HG03097 (cell line): Measurements from ENCODE around the gene DTX4.

Experiments used
- ATAC-seq: cut with Tn5 transposase; IDR thresholded peaks from one replicate; pipeline ENCODE4 v1.9.1; 2021; ENCODE audit not compliant: unreplicated experiment, low FRiP score

The DTX4 gene

DNA sequence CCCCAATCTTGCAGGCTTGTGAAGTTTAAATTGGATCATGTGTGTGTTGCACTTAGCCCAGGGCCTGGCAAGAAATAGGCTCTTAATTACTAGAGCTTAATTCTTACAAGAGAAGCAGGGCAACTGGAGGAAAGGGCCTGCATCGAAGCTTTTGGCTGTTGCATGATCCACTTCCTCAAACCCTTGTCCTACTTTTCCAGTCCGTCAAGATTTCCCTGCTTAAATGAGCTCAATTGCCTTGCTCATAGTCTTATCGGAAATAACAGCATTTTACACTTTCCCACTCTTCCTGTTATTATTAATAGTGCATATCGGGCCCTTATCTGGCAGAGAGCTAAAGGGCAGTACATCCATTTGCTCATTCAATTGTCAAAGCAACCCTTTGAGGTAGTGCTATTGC is 18.1 kb downstream of the DTX4 start:
- ATAC-seq = no peak

DNA sequence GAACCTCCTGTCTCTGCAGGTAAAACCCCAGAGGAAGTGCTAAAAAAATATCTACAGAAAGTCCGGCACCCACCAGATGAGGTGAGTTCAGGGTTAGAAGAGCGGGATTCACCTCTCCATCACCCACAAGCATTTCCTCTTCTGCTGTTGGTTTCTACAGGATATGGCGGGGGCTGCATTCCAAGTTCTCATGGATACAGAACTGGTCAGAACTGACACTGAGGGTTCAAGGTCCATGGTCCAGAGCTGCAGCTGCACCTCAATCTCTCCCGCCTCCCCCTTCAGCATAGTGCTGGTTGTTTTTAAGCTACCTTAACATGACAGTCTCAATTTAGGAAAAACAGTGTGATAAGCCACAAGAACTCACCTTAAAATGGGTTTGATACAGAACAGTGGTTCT is 19.2 kb downstream of the DTX4 start:
- ATAC-seq = no peak

DNA sequence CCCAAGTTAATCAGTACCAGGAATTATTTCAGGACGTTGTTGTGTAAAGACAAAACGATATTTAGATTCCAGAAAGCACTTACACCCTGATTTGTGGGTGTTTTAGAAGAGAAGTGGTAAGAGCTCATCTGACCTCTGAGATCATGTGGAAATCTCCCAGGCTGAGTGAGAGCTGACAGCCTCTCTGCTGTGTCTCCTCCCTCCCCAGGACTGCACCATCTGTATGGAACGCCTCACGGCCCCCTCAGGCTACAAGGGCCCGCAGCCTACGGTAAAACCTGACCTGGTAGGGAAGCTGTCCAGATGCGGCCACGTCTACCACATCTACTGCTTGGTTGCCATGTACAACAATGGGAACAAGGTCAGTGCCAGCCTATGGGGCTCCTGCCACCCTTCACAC is 20.0 kb downstream of the DTX4 start:
- no peak for ATAC-seq

DNA sequence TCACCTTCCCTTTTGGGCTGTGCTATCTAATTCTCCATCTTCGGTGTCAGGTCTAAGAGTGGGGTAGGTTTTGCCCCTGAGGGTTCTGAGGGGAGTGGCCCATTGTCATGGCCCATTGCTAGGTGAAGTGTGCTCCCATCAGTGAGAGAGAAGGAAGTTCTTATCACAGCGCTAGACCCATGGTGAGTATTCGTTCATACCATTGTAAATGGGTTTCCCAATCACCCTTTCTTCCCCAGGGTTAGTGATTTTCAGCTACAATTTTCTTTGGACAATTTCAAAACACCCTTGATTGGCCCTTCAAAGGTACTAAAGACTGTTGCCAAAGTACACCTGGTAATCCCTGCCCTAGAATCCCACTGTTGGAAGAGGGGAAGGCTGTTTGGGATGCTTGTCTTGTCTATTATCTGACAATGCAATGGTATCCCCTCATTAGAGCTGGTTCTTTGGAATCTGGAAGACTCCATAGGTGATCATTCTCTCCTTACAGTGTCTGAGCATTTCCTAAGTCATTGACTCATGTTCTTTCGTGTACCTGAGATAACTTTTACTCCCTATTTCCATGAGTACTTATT is 20.6 kb downstream of the DTX4 start:
- ATAC-seq = no peak

DNA sequence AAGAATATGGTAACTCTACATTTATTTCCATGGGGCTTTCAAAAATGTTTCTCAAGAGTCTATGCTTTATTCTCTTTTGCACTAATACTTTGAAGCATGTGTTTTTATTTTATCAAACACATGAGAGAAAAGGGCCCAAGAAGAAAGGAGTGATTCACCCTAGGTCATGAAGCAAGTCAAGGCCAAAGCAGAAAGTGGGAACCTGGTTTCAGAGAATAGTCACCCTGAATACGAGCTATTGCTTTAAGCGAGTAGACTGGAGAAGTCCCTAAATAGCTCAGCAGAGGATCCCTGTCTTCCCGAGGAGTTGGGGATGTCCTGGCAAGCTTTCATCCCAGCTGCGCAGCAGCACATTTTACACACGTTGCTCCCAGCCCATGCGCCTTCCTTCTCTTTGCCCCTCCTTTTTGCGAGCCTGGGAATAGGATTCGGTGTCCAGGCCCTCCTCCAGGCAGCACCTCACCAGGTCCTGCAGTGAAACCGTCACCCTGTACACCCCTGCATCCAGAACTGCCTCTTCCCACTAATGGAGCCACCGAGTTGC is 21.7 kb downstream of the DTX4 start:
- no peak for ATAC-seq

DNA sequence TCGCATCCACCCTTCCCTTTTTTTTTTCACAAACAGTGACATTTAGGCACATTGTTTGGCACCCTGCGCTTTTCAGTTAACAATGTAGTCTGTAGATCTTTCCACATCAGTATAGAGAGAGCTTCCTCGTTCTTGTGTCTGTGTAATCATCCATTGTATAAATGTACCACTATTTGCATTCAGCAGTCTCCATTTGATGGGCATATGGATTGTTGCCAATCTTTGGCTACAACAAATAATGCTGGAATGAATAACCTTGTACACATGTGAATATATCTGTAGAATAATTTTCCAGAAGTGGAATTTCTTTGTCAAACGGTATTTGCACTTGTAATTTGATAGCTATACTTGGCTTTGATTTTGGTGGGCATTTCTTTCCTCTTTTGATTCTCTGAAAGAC is 23.7 kb downstream of the DTX4 start:
- ATAC-seq = no peak

DNA sequence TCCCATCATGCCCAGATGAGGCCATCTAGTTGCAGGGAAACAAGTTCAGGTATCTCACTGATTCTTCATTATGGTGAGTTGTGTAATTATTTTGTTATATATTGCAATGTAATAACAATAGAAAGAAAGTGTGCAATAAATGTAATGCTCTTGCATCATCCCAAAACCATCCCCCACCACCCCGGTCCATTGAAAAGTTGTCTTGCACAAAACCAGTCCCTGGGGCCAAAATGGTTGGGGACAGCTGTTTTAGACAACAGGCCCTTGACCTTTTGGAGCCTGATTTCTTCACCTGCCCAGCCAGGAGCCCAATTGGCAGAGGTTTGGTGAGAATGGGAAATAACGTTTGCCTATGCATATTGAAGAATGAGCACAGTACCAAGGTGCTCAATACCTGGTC is 24.8 kb downstream of the DTX4 start:
- ATAC-seq = no peak

DNA sequence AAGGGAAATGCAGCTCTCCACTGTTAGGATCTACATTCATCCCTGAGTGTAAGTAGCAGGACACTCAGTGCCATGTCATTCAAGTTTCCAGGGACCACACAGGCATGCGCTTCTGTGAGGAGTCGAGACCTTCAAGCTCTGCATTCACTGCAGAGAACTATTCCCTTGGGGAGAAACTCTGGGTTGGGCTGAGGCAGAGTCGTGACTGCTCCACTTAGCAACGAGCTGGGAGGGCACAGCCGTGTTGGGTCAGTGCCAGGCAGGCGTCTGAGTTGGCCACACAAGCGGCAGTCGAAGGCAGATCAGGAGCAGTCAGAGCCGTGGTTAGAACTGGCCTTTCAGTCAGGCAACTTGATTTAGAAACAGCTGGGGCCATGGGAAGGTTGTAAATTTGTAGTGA is 26.1 kb downstream of the DTX4 start:
- ATAC-seq = no peak

DNA sequence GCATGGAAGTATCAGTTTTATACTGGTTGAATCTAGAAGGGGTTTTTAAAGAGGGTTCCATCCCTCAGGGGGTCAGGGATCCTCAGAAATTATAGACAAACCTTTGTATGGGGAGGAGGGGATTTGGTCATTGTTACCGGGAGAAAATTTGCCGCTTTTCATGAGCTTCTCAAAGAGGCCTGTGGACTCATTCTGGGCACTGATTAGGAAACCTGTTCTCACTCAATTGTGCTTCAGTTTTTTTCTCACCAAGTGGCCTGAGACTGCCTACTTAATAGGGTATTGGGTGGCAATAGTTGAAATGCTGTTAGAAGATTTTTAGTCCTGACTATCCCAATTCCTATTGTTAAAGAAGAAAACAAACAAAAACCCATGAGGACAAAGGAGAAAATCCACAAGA is 26.8 kb downstream of the DTX4 start:
- ATAC-seq = no peak

DNA sequence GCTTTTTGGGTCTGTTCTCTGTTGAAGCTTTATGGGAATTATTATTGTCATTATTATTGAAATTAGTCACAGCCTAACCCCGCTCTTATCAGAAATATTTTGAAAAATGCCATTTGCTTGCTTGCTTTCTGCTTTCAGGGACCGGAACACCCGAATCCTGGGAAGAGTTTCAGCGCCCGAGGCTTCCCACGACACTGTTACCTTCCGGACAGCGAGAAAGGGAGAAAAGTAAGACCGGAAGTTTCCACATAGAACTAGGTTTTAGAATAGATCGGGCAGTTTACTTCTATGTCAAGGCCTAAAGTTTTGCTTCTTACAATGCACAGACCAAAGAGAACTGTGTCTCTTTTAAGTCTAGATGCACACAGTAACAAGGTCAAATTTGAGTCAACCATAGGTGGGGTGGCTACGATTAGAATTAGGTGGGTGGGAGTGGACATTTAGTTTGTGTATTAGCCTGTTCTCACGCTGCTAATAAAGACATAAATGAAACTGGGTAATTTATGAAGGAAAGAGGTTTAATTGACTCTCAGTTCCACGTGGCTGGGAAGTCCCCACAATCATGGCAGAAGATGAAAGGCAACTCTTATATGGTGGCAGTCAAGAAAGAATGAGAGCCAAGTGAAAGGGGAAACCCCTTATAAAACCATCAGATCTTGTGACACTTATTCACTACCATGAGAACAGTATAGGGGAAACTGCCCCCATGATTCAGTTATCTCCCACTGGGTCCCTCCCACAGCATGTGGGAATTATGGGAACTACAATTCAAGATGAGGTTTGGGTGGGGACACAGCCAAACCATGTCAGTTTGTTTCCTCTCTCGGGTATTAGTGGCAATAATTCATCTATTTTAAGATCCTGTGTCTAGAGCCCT is 27.9 kb downstream of the DTX4 start:
- no peak for ATAC-seq

DNA sequence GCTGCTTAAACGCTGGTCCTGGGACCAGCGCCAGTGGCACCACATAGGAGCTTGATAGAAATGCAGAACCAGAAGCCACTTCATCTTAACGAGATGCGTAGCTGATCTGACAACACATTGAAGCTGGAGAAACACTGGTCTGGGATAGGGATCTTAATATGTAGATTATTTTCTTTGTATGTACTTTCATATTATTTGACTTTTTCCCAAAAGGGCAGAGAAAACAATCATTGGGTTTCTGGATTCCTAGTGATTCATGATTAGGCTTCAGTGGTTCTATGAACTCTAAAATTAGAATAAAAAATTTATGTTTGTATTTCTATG is 28.5 kb downstream of the DTX4 start:
- ATAC-seq = no peak

DNA sequence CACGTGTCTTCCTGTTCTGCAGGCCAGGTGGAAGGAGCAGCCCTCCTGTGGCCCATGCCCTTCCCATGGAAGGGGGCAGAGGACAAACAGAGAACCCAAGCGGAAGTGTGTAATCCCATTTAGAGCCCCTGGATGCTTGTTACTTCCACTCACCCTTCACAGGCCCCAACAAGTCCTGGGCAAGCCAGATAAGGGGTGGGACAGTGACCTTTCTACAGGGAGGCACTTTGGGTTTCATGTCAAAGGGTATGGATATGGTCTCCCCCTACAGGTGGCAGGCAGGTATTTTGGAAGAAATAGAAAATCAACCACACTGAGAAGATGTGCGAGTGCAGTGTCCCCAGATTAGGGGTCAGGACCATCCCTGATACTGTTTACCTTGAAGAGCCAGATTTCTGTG is 29.4 kb downstream of the DTX4 start:
- ATAC-seq = no peak

DNA sequence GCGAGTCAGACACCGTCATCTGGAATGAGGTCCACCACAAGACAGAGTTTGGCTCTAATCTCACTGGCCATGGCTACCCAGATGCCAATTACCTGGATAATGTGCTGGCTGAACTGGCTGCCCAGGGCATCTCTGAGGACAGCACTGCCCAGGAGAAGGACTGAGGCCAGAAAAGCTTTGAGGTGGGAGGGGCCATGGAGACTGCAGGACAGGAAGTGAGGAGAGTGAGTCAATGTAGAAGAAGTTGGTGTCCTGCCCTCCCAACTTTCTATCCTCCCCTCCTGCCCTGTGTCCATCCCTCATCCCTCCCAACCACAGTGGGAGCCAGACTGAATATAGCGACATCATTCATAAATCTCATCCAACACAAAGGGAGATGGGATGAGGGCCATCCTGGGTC is 32.8 kb downstream of the DTX4 start:
- ATAC-seq = no peak

DNA sequence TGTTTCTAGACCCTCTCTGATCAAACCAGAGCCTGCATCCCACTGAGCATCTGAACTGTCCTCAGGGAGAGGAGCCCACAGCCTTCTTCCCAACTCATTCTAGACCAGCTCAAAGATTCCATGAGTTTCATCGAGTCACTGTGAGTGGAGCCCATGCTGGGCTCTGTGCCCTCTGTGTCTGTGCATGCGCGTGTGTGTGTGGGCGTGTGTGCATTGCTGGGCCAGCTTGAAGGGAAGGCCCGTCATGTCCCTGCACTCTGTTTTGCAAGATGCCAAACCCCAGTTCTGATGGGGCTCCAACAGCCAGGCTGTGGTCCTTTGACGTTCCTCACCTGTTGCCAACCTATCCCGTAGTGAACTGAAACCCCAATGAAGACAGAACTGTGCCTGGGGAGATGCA is 33.7 kb downstream of the DTX4 start:
- no peak for ATAC-seq

DNA sequence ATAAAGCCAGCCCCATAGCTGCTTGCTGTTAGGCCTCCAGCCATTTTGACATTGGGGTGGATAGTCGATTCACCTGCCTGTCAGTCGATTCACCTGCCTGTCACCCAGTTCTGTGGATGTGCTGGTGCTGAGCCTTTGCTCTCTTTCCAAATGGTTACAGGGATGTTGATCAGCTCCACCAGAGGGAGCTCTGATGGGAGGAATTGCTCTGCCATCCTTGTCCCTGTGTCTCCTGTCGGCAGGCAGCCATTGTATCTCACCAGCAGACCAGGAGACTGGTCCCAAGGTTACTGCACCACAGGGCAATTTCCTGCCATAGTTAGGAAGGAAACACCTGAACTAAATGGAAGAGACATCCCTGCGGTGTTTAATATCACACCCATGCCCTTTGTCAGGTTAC is 34.7 kb downstream of the DTX4 start:
- no peak for ATAC-seq

DNA sequence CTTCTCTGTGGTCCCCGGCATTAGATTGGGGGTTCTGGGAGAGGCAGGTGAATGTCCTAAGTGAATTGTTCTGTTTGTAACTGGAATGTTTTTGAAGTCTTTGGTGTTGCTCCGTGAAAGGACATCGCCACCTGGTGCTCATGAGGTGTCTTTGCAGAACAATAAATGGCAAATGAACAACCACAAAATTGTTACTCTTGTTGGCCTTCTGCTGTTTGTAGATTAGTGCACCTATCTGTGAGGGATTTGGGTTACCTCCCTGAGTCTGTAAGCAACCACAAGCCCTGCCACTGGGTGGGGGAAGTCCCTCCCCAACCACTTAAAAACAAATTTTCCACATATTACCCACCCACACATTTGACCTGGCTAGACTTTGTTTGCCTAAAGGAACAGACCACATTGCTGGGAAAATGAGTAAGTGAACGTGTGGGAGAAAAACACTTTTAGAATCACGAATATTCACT is 36.1 kb downstream of the DTX4 start:
- ATAC-seq = peak; percentile 48

DNA sequence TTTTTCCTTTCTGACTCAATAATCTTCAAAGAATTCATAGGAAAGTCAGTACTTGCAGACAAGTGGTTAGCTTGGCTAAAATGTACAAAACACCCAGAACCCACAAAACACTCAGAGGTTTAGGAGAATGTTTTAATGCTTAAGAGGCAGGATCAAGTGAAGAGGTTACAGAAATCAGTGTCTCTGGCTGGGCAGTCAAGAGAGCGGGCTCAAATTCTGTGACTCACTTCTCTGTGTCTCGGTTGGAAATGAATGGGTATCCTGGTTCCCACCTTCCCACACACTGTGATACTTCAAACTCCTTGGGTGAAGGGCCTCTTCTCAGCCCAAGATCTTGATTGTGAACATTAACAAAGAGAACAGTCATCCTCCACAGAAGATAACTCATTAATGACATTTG is 37.0 kb downstream of the DTX4 start:
- no peak for ATAC-seq

DNA sequence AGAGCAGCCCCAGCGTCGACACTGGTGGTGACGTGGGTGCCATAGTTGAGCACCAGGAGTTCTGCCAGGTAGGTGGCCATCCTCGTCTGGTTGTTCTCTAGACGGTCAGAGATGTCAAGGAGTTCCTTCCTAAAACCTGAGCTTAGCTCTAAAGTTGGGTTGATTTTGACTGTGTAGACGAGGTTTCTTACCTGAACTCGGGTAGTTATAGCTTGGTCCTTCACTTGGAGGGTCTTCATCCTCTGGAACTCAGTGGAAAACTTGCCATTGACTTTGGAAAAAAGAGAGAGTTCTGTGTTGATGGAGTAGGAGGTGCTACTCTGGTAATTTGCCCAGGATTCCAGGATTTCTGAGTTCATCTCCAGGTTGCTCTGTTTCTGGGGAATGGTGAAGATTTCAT is 40.3 kb downstream of the DTX4 start:
- no peak for ATAC-seq

DNA sequence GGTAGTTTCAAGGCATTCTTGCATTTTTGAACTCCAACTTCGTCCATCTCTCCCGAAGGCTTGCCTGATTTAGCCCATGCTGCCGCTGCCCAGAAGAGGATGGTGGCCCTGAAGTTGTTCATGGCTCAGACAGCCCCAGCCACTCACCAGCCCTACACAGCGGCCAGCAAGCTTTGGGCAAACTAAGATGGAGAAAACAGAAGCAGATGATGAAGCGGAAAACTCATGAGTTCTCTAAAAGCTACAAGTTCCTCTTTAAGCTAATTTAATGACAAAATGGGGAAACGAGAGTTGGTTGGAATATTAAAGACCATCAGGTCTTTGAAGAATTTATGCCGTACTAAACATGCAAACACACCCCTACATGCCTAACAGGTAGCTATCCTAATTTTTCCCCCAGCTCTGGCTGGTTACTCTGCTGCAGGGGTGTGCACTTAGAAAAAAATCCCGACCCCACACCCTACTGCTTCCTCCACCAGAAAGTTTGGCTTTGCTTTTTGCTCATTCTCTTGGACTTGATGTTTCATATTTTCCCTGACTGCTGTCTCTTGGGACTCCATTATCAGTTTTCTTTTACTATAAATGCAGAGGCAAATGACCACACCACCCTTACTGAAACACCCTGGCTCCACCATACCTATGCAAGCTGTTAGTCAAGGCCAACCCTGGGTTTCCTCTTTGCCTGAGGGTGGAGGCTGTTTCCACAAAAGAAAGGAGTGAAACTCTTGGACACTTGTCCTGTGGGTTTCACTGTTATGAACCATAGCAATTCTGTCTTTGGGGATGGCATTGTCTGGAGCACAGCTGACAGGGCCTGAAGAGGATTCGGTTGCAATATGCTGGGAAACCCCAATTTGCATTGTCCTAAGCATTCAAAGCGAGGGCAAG is 41.1 kb downstream of the DTX4 start, which contains the start of gene MPEG1:
Gene MPEG1, minus strand, starts transcription at position 184 of the 888 bp plus-strand sequence. Its CDS starts 62 bp downstream, at position 122.
- ATAC-seq = no peak

DNA sequence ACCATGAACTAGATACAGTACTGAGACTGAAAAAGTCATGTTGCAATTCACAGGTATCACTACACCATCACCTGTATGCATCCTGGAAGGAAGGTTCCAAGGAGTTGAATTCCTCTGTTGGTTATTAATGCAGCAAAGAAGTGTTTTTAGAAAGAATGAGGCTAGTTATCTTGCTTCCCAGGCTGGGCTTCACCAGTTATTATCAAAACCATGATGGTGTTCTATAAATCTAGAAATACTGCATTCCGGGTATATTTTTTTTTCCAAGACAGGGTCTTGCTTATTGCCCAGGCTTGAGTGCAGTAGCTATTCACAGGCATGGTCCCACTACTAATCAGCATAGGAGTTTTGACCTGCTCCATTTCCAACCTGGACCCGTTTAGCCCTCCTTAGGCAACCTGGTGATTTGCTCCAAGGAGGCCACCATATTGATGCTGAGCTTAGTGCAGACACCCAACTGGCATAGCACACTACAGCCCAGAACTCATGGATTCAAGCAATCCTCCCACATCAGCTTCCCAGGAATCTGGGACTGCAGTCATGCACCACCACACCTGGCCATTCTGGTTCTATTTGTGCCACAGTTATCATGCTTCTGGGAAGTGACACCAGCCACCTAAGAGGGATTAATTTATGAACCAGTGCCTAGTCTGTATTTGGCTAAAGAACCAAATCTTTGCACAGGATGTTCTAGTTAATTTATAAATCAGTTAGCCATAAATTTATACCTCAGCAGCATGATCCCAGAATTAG is 42.4 kb downstream of the DTX4 start:
- ATAC-seq = no peak
